ENCODE measurements around the gene LILRB5. TPM values are rescaled to one million over a fixed set of nuclear protein-coding genes. Genes with fewer than 3 reads are reported as not detected.

LILRB5 gene
- total RNA-seq, 2 experiments from 2014 or later = not detected

DNA sequence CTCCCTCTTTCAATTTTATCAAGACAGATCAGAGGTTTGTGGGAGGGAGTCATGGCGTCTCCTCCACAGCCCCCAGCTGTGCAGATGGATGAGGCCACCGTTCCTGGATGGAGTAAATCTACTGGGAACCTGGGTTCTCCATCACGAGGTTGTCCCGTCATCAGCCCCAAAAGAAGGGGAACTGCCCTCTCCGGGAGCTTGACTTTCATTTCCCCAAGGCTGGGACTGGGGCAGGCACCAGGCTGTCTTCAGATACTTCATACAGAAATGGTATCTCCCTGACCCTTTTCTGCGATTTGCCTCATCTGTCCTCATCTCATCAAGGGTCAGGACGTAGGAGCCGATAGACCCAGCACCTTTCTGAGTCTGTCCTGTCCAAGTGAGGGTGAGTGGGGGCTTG is 14.0 kb upstream of the LILRB5 start:
- intact Hi-C loops (cut with DNase I, micrococcal nuclease) = no loop called here
- no peak for ATAC-seq (ENCODE audit: poor library complexity)
- ChIA-PET CTCF (no interaction called here), POLR2A (no interaction called here)
- Histone ChIP-seq H3K4me1 (ENCODE audit: insufficient read depth, low read length) (no peaks in the 10 kb centered on the region), H3K9me3 (ENCODE audit: control insufficient read depth in 1 of 2, insufficient read depth in 1 of 2, low read length in 2 of 2) (no peaks in the 10 kb centered on the region), H3K36me3 (ENCODE audit: insufficient read depth, low read length) (no peaks in the 10 kb centered on the region), H3K4me3 (ENCODE audit: low read length) (no peak overlapping the region), H3K27me3 (ENCODE audit: control insufficient read depth in 1 of 2, insufficient read depth in 2 of 2, low read length in 2 of 2) (peaks cover 0 to 4% of the 10 kb centered on the region in 2 experiments), H3K27ac (ENCODE audit: low read depth in 1 of 2, low read length in 2 of 2) (no peak overlapping the region)
- H3K27ac Mint-ChIP-seq = no peak overlapping the region
- peak in 2 of 14 experiments; percentile 60 to 62 for DNase-seq
- peaks cover 33% of the 10 kb centered on the region for H3K27me3 Mint-ChIP-seq
- TF ChIP-seq CTCF (IDR thresholded peaks at IDR 0.05) = no peak
- H3K36me3 Mint-ChIP-seq (ENCODE audit: low read depth) = no peaks in the 10 kb centered on the region
- H3K4me3 Mint-ChIP-seq = no peak overlapping the region
- no peaks in the 10 kb centered on the region for H3K4me1 Mint-ChIP-seq (ENCODE audit: low read depth)
- H3K9me3 Mint-ChIP-seq = no peaks in the 10 kb centered on the region

- Mint-ChIP-seq H3K9me3 (no peaks in the 10 kb centered on the region), H3K4me3 (no peak overlapping the region), H3K27ac (no peak overlapping the region), H3K27me3 (peaks cover 35% of the 10 kb centered on the region), H3K4me1 (ENCODE audit: low read depth) (no peaks in the 10 kb centered on the region), H3K36me3 (ENCODE audit: low read depth) (no peaks in the 10 kb centered on the region)
- TF ChIP-seq CTCF (IDR thresholded peaks at IDR 0.05) = no peak
- no peaks in the 10 kb centered on the region for H3K36me3 ChIP-seq (ENCODE audit: insufficient read depth, low read length)
- ChIA-PET CTCF (no interaction called here), POLR2A (no interaction called here)
- H3K4me1 ChIP-seq (ENCODE audit: insufficient read depth, low read length) = no peaks in the 10 kb centered on the region
- ATAC-seq (ENCODE audit: poor library complexity) = no peak
- peaks cover 0 to 1% of the 10 kb centered on the region in 2 experiments for H3K27me3 ChIP-seq (ENCODE audit: control insufficient read depth in 1 of 2, insufficient read depth in 2 of 2, low read length in 2 of 2)
- no peak overlapping the region for H3K4me3 ChIP-seq (ENCODE audit: low read length)
- no peak overlapping the region for H3K27ac ChIP-seq (ENCODE audit: low read depth in 1 of 2, low read length in 2 of 2)
- intact Hi-C loops (cut with DNase I, micrococcal nuclease) = no loop called here
- DNase-seq = no peak
- H3K9me3 ChIP-seq (ENCODE audit: control insufficient read depth in 1 of 2, insufficient read depth in 1 of 2, low read length in 2 of 2) = no peaks in the 10 kb centered on the region
These were observed 11.9 kb upstream of the LILRB5 start for GRCh38 chr19:54268936-54269335.

DNA sequence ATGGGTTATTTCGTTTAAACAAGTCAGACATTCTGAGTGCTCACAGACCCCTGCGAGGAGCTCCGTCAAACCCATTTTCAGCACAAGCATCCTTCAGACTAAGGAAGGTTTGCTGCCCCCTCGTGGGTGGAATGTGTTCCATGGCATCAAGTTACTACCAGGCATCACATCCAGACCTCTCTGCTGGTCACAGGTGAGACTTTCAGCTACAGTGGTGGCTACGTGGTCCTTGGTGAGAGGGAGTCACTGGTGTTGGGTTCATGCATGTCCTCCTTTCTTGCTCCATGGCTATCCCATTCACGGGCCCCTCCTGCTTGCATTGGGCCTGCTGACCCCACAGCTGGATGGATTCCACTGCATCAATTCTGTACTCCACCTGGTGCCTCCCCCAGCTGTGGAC is 9.1 kb upstream of the LILRB5 start:
- ChIA-PET CTCF (interaction anchor here (1.5 kb wide), 1 partner anchor 125 kb away, joined by 4 read pairs; no protein-coding TSS in a partner anchor), POLR2A (no interaction called here)
- Histone ChIP-seq H3K27ac (ENCODE audit: low read depth in 1 of 2, low read length in 2 of 2) (no peak overlapping the region), H3K9me3 (ENCODE audit: control insufficient read depth in 1 of 2, insufficient read depth in 1 of 2, low read length in 2 of 2) (no peaks in the 10 kb centered on the region), H3K4me3 (ENCODE audit: low read length) (no peak overlapping the region), H3K27me3 (ENCODE audit: control insufficient read depth in 1 of 2, insufficient read depth in 2 of 2, low read length in 2 of 2) (no peaks in the 10 kb centered on the region), H3K36me3 (ENCODE audit: insufficient read depth, low read length) (no peaks in the 10 kb centered on the region), H3K4me1 (ENCODE audit: insufficient read depth, low read length) (no peaks in the 10 kb centered on the region)
- H3K4me1 Mint-ChIP-seq (ENCODE audit: low read depth) = no peaks in the 10 kb centered on the region
- intact Hi-C loops (cut with DNase I, micrococcal nuclease) = loop anchor here in 1 of 2 experiments (1.0 kb wide), 1 partner anchor 98 kb away; no protein-coding TSS in a partner anchor
- H3K36me3 Mint-ChIP-seq (ENCODE audit: low read depth) = no peaks in the 10 kb centered on the region
- peaks cover 20% of the 10 kb centered on the region for H3K27me3 Mint-ChIP-seq
- peak; percentile 59 for ATAC-seq (ENCODE audit: poor library complexity)
- no peaks in the 10 kb centered on the region for H3K9me3 Mint-ChIP-seq
- no peak overlapping the region for H3K4me3 Mint-ChIP-seq
- DNase-seq = peak; percentile 42 to 76 (median 52)
- TF ChIP-seq CTCF (IDR thresholded peaks at IDR 0.05) = peak; percentile 74
- no peak overlapping the region for H3K27ac Mint-ChIP-seq

Measured in CD4-positive, alpha-beta T cell (primary cell).